ENCODE data around the gene UNC5B.
A peak's percentile ranks its signal among the peaks of the same experiment; 100 is the strongest.

The UNC5B gene

DNA sequence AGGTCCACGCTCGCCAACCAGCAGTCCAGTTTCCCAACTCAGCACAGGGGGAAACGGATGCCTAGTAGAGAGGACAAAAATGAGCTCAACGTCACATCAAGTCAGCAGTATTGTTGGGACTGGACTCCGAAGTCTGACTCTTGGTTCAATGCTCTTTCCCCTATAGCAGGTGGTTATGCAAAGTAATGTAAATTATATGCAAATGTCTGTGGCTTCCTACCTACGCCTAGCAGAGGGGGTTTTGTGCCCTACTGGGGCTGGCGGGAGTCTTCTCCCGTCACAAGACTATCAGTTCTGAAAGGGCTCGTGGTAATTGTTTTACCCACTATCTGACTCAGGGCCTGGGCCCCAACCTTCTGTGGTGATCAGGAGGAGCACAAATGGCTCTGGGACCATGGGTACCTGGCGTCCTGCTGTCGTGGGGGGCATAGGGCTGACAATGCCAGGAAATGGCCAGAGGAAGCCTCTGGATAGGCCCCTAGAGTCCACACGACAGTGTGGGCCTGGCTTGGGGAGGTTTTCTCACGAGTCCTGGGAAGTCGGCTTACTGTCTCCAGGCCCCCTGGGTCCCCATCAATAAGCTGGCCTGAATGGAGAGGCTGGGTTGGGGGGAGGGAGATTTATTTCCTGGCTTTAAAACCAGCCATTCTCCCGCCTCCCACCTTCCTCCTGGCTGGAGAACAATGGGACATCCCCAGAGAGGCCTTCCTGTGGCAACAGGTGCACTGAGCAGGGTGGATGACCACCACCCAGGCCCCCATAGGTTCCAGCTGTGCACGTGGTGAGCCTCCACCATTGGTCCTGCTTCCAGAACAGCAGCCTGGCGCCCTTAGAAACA lies 41.8 kb downstream of the UNC5B start:
- TF ChIP-seq, protein P1, sequence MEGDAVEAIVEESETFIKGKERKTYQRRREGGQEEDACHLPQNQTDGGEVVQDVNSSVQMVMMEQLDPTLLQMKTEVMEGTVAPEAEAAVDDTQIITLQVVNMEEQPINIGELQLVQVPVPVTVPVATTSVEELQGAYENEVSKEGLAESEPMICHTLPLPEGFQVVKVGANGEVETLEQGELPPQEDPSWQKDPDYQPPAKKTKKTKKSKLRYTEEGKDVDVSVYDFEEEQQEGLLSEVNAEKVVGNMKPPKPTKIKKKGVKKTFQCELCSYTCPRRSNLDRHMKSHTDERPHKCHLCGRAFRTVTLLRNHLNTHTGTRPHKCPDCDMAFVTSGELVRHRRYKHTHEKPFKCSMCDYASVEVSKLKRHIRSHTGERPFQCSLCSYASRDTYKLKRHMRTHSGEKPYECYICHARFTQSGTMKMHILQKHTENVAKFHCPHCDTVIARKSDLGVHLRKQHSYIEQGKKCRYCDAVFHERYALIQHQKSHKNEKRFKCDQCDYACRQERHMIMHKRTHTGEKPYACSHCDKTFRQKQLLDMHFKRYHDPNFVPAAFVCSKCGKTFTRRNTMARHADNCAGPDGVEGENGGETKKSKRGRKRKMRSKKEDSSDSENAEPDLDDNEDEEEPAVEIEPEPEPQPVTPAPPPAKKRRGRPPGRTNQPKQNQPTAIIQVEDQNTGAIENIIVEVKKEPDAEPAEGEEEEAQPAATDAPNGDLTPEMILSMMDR (IDR thresholded peaks at IDR 0.05; ENCODE audit: low read depth, low read length, missing control alignments): no peak
- no peak overlapping the region for H3K4me3 ChIP-seq (replicated peaks; ENCODE audit: low read depth, low read length)
- DNase-seq (ENCODE audit: extremely low read depth, low read depth): no peak

DNA sequence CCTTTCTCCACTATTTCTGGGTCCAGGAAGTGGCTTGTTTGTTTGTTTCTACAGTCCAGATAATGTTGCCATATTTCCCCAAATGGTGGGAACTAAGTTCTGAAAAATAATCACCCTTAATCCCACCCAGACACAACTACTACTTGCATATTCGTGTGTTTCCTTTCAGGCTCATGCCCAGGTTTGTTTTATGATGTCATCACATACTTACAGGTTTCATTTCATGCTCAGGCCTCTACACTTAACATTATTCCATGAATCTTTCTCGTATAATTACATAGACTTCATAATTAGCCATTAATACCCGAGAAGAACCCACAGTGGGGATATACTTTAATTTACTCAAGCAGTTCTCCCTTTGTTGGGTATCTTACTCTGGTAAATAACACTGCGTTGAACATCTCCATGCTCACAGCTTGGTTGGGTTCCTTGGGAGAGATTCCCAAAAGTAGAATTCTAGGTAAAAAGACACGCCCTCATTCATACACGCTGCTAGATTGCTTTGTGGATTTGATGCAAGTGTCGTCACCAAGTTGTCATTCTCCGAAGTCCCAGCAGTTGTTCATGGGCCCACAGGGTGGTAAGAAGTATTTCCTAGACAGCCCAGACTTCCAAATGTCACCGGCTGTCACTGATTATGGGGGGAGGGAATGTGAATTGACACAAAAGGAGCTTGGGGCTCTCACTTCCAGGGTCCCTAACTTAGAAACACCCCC lies 42.6 kb downstream of the UNC5B start:
- TF ChIP-seq, protein P1 (IDR thresholded peaks at IDR 0.05; ENCODE audit: low read depth, low read length, missing control alignments): no peak
- no peak for DNase-seq (ENCODE audit: extremely low read depth, low read depth)
- no peak overlapping the region for H3K4me3 ChIP-seq (replicated peaks; ENCODE audit: low read depth, low read length)

DNA sequence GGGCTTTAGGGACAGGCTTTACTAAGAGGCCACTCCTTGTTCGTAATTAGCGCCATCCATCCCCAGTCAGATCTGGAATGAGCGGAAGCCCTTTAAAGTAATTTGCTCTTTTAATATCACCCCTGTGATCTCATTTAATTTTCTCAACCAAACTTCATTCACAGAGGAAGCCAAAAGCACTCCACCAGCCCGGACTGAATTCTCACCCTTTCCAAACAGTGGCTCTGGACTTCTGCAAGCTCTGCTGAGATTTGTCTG lies 43.1 kb downstream of the UNC5B start:
- TF ChIP-seq, protein P1 (IDR thresholded peaks at IDR 0.05; ENCODE audit: low read depth, low read length, missing control alignments): no peak

DNA sequence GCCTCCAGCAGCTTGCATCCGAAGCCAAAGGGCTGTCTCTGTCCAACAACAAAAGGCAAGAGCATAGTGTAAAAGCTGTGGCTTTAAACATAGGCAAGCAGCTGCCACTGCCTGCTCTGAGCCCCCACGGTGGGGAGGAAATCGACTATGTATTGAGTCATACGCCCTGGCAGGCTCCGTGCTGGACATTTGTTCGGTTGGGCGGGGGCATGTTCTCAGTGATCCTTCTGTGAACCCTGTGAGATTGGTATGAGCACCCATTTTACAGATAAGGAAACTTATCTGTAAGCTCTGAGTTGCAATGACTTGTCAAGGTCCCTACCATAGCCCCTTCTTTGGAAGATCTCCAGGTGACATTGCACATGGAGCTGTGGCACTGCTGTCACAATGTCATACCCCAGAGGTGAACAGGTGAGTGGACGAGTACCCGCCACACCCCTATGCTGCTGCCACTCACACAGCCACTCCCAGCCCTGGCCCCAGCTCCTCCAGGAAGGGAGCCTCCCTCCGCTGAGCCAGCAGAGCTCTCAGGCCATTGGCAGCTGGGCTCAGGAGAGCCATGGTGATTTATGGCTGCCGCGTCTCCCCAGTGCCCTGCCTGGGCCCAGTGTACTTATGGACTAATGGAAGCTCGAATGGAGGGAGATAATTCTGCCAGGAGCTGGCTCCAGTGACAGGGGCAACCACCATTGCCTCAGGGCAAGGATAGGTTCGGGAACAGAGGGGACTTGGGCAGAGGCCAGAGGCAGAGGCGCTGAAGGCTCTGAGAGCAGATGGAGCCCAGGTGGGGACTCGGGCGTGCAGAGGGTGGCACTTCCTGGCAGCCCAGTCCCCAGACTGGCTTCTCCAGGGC lies 43.7 kb downstream of the UNC5B start:
- TF ChIP-seq, protein P1 (IDR thresholded peaks at IDR 0.05; ENCODE audit: low read depth, low read length, missing control alignments): no peak
- DNase-seq (ENCODE audit: extremely low read depth, low read depth): peak; percentile 67
- H3K4me3 ChIP-seq (replicated peaks; ENCODE audit: low read depth, low read length): no peak overlapping the region

More for the DNA sequence above, 43.1 kb downstream of the UNC5B start:
- H3K4me3 ChIP-seq (replicated peaks; ENCODE audit: low read depth, low read length): no peak overlapping the region
- DNase-seq (ENCODE audit: extremely low read depth, low read depth): no peak

DNA sequence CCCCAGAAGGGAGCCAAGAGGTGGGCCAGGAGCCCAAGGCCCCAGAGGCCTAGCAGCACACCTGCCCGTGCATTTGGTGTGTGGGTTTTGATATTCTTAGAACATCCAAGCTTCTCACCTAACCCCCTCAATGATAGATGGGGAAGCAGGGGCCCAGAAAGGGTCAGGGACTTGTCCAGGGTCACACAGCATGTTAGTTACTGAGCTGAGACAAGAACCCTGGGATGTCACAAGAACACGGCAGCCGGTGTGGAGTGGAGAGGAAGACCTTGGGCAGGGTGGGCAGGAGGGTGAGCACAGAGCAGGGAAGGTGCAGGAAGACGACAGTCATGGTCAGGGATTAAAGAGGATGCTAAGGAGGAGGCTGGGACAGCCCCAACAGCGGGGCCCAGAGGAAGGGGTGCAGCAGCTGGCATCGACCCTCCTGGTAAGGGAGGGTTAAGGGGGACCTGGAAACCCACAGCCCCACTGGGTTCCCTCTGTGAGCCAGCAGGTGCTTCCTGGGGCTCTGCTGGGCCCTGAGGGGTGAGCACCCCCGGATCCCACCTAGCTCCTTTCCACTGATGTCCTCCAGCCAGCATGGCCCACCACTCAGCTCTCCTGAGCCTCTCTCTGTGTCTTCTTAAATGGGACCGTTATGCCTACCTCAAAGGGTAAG lies 44.4 kb downstream of the UNC5B start:
- TF ChIP-seq, protein P1 (IDR thresholded peaks at IDR 0.05; ENCODE audit: low read depth, low read length, missing control alignments): no peak
- DNase-seq (ENCODE audit: extremely low read depth, low read depth): no peak
- no peak overlapping the region for H3K4me3 ChIP-seq (replicated peaks; ENCODE audit: low read depth, low read length)

DNA sequence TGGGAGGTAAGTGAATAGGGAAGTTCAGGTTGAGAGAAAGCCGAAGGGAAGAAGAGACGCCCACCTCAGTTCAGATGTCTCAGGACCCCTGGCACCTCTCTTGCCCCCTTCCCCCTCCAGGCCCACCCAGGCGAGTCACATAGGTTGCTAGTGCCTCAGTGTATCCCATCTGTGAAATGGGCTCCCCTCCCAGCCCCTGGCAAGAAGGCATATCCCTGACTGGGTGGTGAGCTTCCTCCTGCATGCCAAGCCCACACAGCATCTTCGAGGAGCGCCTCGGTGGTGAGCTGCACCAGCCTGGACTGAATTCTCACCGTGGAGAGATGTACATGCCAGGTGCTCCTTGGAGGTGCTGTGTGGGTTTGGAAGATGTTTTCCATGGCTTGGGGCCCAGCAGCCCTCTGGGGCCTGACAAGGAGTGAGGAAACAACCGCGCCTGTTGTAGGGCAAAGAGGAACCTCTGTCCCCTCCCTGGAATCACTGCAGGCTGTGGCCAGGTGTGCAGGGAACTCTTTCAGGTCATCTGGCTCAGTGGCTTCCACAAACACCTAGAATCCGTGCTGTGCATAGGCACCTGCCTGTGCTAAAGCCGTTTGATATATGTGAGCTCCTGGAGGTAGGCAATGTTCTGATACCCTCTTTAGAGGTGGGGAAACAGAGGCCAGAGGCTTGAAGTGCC lies 45.1 kb downstream of the UNC5B start:
- no peak overlapping the region for H3K4me3 ChIP-seq (replicated peaks; ENCODE audit: low read depth, low read length)
- DNase-seq (ENCODE audit: extremely low read depth, low read depth): no peak
- TF ChIP-seq, protein P1 (IDR thresholded peaks at IDR 0.05; ENCODE audit: low read depth, low read length, missing control alignments): no peak

All from HFF-Myc (cell line).